GM19238 (cell line): ENCODE results near the gene ITPRID1.

Experiments
- DNase-seq: peaks from one replicate; pipeline ENCODE4 v3.0.0; 2011; ENCODE audit warnings: low spot score; ENCODE audit not compliant: insufficient read length

The ITPRID1 gene

DNA sequence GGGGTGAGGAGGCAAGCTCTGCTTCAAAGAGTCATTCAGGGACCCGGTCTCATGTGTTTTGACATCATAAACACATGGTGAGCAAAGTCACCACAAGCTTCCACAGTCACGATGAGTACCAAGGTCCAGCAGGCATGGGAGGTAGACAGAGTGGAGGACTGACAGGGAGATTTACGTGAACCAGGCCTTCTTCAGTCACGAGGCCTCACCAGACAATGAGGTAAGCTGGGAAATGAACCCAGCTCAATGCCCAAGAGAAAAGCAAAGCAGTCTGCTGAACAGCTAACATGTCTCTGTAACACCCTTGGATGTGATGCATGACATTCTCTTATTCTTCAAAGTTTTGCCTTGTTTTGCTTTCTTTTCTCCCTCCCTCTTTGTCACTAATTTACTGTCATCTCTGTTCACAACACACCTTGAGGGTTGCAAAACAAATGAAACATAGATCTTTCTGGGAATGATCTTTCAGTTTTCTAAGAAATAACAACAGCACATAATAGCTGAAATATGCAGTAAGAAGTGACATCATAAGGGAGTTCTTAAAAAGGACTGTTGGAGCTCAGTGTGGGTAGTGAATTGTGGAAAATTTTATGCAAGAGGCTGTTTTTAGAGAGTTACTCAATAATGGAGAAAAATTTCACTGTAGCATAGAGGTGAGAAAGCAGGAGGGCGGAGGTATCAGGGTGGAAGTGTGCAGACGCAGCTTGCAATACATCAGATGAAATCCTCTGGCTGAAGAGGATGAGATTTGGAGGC, 182.1 kb downstream of the ITPRID1 start:
- DNase-seq = no peak

- no peak for DNase-seq
Observed at GRCh38 chr7:31699050-31699449, 185.2 kb downstream of the ITPRID1 start.

- no peak for DNase-seq
Observed at GRCh38 chr7:31702354-31702753, 188.5 kb downstream of the ITPRID1 start.

GRCh38 chr7:31705377-31705776, 191.5 kb downstream of the ITPRID1 start:
- no peak for DNase-seq

DNA sequence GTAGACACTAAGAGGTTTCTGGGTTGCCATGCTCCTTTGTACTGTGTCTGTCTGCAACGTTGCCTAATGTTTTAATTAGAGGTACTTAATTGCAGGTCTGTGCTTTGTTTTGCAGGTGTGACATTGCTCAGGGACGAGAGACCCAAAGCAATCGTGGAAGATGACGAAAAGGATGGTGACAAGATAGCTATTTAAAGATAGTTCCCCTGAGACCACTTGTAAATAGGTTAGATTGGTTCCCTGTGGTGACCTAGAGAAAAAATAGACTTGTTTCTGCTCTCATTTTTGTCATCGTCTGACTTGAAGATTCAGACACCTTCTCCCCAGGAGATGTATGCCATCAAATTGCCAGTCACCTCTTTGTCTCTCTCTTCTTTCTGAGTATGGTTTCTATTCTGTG, 193.2 kb downstream of the ITPRID1 start:
- no peak for DNase-seq
